Dedifferentiated amniotic fluid mesenchymal stem cell (primary cell): ENCODE data around the gene GAS7.

Experiments used
- DNase-seq: peaks from one replicate; pipeline ENCODE4 v3.0.0-alpha.2; 2016; ENCODE audit errors: extremely low spot score

GAS7 gene

DNA sequence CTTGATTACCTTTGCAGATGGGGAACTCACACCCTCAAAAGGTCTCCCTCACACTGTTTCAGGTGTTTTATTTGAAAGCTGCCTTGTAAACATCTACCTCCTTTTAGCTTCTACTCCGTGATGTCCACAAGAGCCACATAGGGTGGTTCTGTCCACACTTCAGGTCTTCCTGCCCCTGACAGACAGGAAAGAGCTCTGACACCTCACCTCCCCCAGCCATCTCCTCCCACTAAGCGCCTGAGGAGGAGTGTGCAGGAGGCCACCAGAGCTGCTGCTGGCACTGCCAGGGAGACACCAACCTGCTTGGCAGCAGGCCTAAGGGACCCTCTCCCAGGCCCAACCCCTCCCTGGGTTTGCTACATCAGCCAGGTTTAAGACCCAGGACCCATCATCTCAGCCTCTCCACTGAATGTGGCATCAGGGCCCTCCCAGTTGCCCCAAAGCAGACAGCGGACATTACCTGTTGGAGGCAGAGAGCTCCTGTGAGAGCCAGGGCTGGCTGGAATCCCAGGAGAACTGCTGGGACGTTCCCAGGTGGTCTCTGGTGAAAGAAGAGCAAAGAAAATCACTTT lies 217.0 kb downstream of the GAS7 start:
- DNase-seq: no peak

DNA sequence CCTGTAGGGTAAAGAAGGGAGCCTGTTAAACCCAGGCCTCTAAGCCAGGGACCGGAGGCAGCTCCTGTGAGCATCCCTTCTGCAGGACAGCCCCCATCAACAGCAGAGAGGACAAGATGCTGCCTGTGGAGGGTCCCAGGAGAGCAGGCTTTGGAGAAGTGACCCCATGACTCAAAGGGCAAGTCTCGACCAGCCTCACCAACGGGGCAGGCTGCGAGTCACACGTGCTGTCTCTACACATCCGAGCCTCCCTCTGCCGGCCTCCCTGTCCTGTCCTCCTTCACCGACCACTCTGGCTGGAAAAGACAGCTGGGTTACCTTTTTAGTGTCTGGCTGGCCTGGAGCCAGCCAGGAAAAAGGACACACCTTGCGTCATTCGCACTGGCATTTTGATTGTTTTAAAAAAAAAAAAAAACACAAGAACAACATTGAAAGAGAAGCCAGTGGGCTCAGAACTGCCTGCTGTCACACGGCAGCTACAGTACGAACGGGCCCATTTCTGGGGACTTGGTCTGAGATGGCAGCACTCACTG lies 218.9 kb downstream of the GAS7 start:
- DNase-seq: no peak

DNA sequence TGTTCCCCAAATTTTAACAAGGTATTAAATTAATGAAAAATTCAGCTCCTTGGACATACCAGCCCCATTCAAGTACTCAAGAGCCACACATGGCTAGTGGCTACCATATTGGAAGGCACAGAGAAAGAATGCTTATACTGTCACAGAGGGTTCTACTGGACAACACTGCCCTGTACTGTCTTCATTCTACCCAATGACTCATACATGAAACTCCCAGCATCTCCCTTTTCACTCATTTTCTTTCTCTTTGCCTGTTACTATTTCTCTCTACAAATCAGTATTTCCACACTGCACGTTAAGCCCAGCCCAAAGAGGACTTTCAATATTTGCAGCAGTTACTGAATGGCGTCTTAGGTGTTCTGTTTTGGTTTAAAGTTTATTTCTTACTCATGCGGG lies 221.2 kb downstream of the GAS7 start:
- no peak for DNase-seq

- no peak for DNase-seq
Observed at GRCh38 chr17:9976283-9977179, 221.9 kb downstream of the GAS7 start.

- no peak for DNase-seq
Observed at GRCh38 chr17:9974448-9975381, 223.7 kb downstream of the GAS7 start.

DNA sequence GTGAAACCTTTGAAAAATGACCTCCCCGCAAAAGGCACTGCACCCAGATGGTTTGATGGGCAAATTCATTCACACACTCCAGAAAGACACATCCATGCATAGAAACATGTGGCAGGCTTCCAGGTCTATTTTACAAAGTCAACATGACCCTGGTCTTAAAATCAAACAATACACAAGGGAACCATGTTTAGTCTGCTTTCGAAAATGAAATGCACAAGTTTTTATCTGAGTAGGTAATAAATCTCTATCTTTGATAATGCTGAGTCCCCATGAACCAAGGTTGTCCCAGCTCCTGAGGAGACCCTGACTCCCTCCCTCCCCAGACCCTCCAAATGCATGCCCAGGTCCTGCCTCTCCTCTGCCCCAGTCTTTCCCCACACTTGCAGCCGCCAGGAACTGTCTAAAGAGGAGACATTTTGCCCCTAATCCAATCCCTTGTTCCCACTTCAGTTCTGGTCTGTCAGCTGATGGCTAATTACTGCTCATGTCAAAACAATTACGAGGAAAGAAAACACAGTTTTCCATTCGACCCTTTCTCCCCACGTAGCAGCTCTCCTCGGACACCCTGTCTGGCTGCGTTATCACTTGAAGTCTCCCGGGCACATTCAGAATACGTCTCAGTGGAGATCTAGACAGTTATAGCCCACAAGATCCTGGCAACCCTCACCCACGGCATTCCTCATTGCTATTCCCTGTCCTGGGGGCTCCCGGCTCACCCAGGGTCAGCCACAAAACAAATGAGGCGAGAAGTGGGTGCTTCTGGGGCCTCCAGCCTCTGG lies 224.5 kb downstream of the GAS7 start:
- no peak for DNase-seq

GRCh38 chr17:9971991-9972390 lies 226.4 kb downstream of the GAS7 start:
- peak; percentile 82 for DNase-seq

GRCh38 chr17:9969301-9969935 lies 229.0 kb downstream of the GAS7 start:
- no peak for DNase-seq

- DNase-seq: no peak
Observed at GRCh38 chr17:9968881-9969280, 229.5 kb downstream of the GAS7 start.

DNA sequence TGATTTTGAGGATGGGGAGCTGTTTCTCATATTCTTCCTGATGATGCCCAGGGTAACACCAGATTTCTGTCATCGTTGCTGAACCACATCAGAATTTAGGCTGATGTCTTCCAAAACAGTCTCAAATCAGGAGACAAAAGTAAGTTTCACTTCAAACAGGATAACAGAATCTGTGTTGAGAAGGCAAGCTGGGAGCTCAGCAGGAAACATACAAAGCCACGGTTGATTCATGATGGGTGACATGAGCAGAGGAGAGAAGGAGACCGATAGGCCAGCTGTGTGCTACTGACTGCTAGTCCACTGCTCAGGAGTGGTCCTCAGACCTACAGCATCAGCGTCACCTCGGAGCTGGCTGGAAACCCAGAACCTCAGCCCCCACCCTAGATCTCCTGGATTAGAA lies 230.4 kb downstream of the GAS7 start:
- DNase-seq: no peak

DNA sequence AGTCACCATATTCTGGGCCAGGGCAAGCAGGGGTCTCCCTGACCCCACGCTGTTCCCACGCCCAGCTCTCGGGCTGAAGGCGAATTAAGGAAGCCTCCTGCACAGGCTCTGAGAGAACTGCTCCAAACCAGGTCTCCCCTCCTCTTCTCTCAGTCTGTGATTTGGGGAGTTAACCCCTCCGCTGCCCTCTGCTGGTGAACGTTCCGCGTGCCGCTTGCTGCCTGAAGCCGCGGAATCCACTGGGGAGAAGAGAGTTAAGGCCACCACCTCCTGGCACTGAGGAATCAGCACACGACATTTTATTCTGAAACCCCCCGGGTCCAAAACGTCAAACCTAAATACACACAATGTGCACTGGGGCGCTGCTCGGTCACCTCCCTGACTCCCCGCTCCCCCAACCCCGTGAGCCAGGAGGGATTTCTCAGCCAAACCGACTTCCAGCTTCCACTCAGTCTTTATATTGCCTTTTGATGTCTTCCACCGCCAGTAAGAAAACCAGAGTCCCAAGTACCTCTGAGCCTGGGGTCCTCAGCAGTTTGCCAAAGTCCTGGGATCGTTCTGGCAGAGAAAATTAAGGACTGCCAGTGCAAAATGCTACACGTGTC lies 238.9 kb downstream of the GAS7 start:
- DNase-seq: no peak

GRCh38 chr17:9958586-9959281 lies 239.7 kb downstream of the GAS7 start:
- no peak for DNase-seq

GRCh38 chr17:9957244-9957643 lies 241.2 kb downstream of the GAS7 start:
- DNase-seq: no peak

- no peak for DNase-seq
Observed at GRCh38 chr17:9956474-9957131, 241.8 kb downstream of the GAS7 start.

DNA sequence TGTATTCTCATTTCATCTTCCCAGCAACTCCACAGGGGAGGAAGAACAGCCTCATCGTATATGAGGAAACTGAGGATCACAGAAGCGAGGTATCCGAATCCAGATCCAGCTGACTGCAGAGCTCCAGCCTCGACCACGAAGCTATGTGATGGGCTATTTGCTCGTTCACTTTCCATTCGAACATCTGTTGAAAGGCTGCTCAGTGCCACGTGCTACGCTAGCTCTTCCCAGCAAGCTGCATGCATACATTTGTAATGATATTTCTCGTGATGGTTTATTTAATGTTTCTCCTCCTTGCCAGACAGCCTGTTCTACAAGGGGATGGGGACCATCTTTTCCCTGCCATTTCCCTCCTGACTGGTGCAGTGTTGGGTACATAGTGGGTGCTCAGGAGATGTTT lies 244.9 kb downstream of the GAS7 start:
- no peak for DNase-seq

DNA sequence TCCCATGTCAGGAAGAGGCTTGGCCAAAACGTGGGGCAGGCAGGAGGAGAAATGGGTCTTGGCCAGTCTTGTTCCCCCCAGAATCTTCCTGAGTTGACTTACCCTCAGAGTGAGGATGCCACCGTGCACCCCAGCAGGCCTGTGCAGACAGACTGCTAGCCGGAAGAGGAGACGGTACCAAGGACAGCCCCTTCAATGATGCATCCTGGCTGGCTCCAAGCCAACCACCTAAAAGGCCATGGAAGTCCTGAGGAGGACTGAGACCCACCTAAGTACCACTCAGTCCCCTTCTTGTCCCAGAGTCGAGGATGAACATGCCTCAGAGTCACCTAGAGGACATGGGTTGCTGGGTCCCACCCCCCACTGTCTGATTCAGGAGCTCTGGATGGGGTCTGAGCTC lies 246.6 kb downstream of the GAS7 start:
- no peak for DNase-seq

- DNase-seq: no peak
Observed at GRCh38 chr17:9948928-9949327, 249.5 kb downstream of the GAS7 start.

GRCh38 chr17:9944704-9945103 lies 253.7 kb downstream of the GAS7 start:
- DNase-seq: no peak

- DNase-seq: no peak
Observed at GRCh38 chr17:9943343-9943742, 255.1 kb downstream of the GAS7 start.
